Measurements from ENCODE around the gene PKIG.

The PKIG gene

GRCh38 chr20:44589537-44589936 is 7.2 kb downstream of the PKIG start:
- no peak overlapping the region for H3K4me3 ChIP-seq (ENCODE audit: low read depth, low read length)
- TF ChIP-seq CTCF (IDR thresholded peaks at IDR 0.05; ENCODE audit: insufficient read depth, low read length, missing control alignments), result no peak
- DNase-seq (ENCODE audit: low read depth, low spot score), result no peak
- POLR2A ChIA-PET, result no interaction called here
- CTCF ChIA-PET, result interaction anchor here (1.0 kb wide), 1 partner anchor 21 kb away, joined by 3 read pairs; no protein-coding TSS in a partner anchor

- no peak for DNase-seq (ENCODE audit: low read depth, low spot score)
- POLR2A ChIA-PET, result interaction anchor here (0.7 kb wide), 1 partner anchor 82 kb away, joined by 3 read pairs; no protein-coding TSS in a partner anchor
- no peak for TF ChIP-seq CTCF (IDR thresholded peaks at IDR 0.05; ENCODE audit: insufficient read depth, low read length, missing control alignments)
- no peak overlapping the region for H3K4me3 ChIP-seq (ENCODE audit: low read depth, low read length)
- CTCF ChIA-PET, result interaction anchor here (1.2 kb wide), 1 partner anchor 16 kb away, joined by 3 read pairs; no protein-coding TSS in a partner anchor
These were observed 8.8 kb downstream of the PKIG start for GRCh38 chr20:44590980-44591778.

- CTCF ChIA-PET, result no interaction called here
- POLR2A ChIA-PET, result no interaction called here
- DNase-seq (ENCODE audit: low read depth, low spot score), result no peak
- no peak for TF ChIP-seq CTCF (IDR thresholded peaks at IDR 0.05; ENCODE audit: insufficient read depth, low read length, missing control alignments)
- no peak overlapping the region for H3K4me3 ChIP-seq (ENCODE audit: low read depth, low read length)
These were observed 10.0 kb downstream of the PKIG start for GRCh38 chr20:44592366-44592765.

DNA sequence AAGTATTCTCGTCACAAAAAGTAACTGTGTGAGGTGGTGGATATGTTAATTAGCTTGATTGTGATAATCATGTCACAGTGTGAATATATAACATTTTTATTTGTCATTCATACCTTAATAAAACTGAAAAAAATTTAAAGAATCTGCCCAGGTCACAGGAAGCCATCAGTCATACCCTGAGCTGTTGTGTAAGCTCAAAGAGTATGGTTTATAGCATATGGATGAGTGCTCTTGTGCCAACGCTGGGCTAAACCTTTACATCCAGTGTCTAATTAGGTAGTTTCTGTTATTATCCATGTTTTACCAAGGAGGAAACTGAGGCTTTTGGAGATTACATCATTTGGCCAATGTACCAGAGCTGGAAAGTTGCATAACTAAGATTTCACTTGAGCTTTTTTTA is 11.4 kb downstream of the PKIG start:
- H3K4me3 ChIP-seq (ENCODE audit: low read depth, low read length), result no peak overlapping the region
- POLR2A ChIA-PET, result interaction anchor here (1.4 kb wide), 1 partner anchor 118 kb away, joined by 4 read pairs; the partner anchor contains the start of gene TTPAL
- DNase-seq (ENCODE audit: low read depth, low spot score), result no peak
- CTCF ChIA-PET, result interaction anchor here (1.4 to 3.0 kb wide), 4 partner anchors 10 to 99 kb away, joined by 4 to 11 read pairs (median 7); no protein-coding TSS in a partner anchor
- TF ChIP-seq CTCF (IDR thresholded peaks at IDR 0.05; ENCODE audit: insufficient read depth, low read length, missing control alignments), result no peak

GRCh38 chr20:44594730-44595129 is 12.4 kb downstream of the PKIG start:
- H3K4me3 ChIP-seq (ENCODE audit: low read depth, low read length), result no peak overlapping the region
- TF ChIP-seq CTCF (IDR thresholded peaks at IDR 0.05; ENCODE audit: insufficient read depth, low read length, missing control alignments), result no peak
- POLR2A ChIA-PET, result no interaction called here
- peak; percentile 26 for DNase-seq (ENCODE audit: low read depth, low spot score)
- CTCF ChIA-PET, result interaction anchor here (0.9 to 3.0 kb wide), 6 partner anchors 9 to 206 kb away, joined by 3 to 11 read pairs (median 5); no protein-coding TSS in a partner anchor

GRCh38 chr20:44596010-44596409 is 13.6 kb downstream of the PKIG start:
- no peak overlapping the region for H3K4me3 ChIP-seq (ENCODE audit: low read depth, low read length)
- ChIA-PET CTCF (interaction anchor here (3.0 kb wide), 1 partner anchor 8 kb away, joined by 11 read pairs; no protein-coding TSS in a partner anchor), POLR2A (no interaction called here)
- no peak for DNase-seq (ENCODE audit: low read depth, low spot score)
- no peak for TF ChIP-seq CTCF (IDR thresholded peaks at IDR 0.05; ENCODE audit: insufficient read depth, low read length, missing control alignments)

All from AG04449 (cell line).